HG03045 (cell line): ENCODE data around the gene RBM19.

Source experiments
- ATAC-seq: cut with Tn5 transposase; IDR thresholded peaks from one replicate; pipeline ENCODE4 v1.9.1; 2021; ENCODE audit warnings: mild to moderate bottlenecking, moderate library complexity; ENCODE audit not compliant: unreplicated experiment

RBM19 gene

GRCh38 chr12:113959096-113959495 is 7.0 kb downstream of the RBM19 start:
- no peak for ATAC-seq

- ATAC-seq = no peak
These were observed 8.0 kb downstream of the RBM19 start for GRCh38 chr12:113958108-113958507.

GRCh38 chr12:113957627-113958026 is 8.5 kb downstream of the RBM19 start:
- ATAC-seq = no peak

GRCh38 chr12:113955109-113955970 is 10.8 kb downstream of the RBM19 start:
- ATAC-seq = no peak

DNA sequence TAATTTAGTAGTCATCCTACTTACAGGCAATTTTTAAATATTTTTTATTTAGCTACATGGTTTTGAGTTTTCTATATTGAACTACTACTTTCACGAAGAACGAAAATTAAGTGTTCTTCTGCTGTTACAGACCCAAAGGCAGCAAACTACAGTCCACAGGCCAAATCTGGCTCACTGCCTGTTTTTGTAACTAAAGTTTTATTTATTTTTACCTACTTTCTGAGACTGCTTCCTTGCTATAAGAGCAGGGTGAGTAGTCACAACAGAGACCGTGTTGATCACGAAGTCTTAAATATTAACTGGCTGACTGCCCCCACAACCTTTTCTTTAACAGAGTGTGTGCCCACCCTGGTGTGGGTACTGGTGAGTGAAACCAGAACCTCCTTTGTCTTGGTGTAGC is 11.6 kb downstream of the RBM19 start:
- ATAC-seq = no peak

DNA sequence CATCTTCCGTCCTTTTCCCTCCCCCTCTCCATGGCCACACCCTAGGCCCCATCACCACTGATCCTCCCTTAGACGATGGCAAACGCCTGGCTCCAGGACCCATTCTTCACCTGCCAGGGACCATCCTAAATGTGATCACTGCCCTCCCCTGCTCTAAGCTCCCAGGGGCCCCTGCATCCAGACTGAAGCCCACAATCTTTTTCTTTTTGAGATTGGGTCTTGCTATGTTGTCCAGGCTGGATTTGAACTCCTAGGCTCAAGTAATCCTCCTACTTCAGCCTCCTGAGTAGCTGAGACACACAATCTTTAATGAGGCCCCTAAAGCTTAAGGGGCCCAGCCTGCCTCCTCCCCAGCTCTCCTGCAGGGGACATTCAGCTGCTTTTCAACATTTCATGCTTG is 15.3 kb downstream of the RBM19 start:
- ATAC-seq = no peak

DNA sequence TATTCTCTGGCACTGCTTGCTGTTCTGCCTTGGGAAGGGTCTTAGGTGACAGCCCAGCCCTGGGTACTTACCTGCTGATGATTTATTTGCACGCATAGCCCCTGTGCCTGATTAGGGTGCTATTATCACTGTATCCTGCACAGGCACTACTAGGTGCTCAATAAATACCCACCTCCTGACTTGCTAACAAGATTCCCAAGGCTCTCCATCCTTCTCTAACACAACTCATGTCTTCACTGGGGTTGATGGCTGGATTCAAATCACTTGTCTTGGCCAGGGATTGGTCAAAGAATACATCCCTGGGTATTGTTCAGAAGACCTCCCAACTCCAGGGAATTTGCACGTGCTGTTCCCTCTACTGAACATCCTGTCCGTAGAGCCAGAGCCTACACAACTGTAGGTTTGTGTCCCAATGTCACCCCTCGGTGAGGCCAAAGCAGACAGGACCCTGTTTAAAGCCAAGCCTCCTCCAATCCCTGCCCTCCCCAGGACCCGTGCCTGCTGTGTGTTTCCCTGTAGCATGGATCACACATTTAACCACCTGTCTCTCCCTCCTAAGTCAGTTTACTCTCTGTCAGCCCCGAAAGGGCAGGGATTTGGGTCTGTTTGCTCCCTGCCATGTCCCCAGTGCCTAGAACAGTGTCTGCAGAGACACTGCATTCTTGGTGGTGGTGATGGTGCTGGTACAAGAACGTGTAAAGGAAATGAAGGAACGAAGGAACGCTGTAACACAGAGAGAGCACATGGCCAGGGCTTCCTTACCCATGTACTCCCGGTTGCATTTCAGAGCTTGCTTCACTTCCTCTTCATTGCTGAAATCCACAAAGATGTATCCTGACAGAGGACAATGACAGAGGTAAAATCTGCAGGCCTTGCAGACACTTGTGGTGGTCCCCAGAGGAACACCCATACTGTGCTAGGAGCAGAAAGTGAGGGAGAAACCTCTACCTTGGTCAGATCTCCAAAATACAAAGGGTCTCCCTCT is 16.5 kb downstream of the RBM19 start:
- ATAC-seq = no peak

DNA sequence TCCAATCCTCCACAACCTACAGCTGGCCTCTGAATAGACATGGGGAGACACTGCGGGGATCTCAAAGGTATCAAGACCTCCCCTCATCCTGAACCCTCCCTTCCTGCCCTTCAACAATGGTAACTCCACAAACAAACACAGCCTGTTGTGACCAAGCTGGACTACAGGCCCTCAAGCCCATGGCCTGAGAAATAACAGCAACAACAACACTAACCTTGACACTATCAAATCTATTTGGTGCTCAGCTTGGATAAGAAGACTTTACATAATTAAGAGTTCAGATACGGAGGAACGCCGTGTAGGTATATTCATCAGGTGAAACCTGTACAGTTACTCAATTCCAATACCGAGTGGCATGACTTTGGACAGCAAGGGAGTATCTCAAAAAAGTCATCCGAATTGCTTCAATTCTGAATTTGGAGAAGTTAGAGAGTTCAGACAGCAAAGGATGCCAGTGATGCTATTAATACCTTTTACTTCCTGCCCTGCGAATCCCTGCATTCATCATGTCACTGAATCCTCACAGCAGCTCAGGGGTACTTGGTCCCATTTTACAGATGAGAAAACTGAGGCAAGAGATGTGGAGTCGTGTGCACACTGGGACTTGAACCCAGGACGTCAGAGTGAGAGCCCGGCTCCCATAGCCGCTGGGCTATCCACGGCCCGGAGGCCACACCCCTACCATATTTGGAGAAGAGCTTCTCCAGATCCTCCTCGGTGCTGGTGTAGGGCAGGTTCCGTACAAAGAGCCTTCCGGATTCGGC is 17.8 kb downstream of the RBM19 start:
- ATAC-seq = no peak

DNA sequence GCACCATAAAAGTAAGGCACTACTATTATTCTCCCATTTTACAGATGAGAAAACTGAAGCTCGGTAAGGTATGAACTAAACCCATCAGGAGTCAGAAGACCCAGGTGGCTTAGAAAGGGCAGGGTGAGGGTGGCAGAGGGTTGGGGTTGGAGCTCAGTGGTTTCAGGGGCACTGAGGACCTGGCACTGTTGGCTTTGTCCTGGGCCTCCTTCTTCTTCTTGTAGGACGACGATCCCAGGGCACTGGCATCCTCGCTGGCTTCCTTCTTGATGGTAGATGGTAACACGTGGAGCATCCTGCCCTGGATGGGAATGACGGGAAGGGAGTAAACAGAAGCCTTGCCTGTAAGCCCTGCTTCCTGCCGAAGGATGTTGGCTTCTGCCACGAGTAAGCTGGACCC is 19.9 kb downstream of the RBM19 start:
- no peak for ATAC-seq

GRCh38 chr12:113945174-113946173 is 20.7 kb downstream of the RBM19 start:
- no peak for ATAC-seq

DNA sequence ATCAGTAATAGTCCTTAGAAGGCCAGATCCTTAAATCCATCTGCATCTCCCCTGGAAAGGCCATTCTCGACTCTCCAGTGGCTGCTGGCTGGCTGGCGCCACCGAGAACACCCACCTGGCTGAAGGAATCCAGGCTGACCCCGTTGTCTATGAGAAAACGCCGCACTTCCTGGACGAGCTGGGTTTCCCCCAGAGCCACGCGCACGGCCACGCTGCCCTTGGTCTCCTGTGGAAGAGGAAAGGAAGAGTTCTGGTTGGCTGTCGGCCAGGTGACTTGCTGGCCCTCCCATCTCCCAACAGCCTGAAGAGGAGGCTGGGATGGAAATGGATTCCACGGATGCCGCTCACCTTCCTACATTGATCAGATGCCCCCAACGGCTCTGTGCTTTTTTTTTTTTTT is 23.9 kb downstream of the RBM19 start:
- ATAC-seq = no peak

GRCh38 chr12:113941208-113941486 is 25.0 kb downstream of the RBM19 start:
- no peak for ATAC-seq

- ATAC-seq = no peak
These were observed 25.5 kb downstream of the RBM19 start for GRCh38 chr12:113940357-113941207.

DNA sequence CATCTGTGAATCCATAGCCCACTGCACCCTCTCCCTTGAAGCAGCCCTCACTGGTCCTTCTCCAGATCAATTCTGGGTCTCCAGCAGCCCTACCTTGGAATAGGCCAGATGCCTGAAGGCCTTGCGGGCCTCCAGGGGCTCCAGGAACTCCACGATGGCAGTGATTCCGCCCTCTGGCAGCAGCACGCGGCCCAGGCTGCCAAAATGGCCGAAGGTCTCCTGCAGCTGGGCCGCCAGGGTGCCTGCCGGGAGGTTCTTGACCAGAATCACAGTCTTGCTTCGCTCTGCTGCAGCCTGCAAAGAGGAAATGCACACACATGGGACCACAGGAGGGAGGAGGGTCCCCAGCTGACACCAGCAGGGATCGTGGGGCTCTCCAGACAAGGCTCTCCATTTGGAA is 26.3 kb downstream of the RBM19 start:
- no peak for ATAC-seq

DNA sequence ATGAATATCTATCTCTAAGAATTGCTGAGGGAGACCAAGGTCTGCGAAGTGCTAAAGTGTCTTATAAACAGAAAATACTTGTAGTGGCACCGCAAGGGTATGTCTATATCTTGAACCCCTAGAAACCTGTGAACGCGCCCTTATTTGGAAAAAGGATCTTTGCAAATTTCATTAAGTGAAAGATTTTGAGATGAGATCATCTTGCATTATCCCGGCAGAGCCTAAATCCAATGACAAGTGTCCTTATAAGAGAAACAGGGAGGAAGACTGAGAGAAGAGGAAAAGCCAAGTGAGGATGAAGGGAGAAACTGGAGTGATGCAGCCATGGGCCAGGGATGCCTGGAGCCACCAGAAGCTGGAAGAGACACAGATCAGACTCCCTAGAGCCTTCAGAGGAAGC is 27.7 kb downstream of the RBM19 start:
- no peak for ATAC-seq

DNA sequence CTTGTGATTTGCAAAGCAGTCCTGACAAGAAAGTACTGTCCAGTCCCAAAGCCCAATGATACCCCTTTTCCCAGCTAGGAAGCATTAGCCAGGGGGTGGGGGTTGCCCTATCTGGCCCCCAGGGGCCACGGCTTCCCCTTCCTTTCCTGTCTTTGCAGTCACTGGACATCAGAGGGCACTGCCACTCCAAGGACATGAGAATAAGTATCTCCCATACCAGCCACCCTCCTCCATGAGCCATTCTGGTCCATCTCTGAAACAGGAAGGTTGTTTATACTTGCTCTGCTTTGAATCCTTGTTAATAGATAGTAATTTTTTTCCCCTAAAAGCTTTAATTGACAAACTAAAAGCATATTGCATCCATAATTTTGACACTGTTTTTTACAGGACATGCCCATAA is 29.7 kb downstream of the RBM19 start:
- no peak for ATAC-seq

GRCh38 chr12:113935459-113935858 is 30.7 kb downstream of the RBM19 start:
- no peak for ATAC-seq

DNA sequence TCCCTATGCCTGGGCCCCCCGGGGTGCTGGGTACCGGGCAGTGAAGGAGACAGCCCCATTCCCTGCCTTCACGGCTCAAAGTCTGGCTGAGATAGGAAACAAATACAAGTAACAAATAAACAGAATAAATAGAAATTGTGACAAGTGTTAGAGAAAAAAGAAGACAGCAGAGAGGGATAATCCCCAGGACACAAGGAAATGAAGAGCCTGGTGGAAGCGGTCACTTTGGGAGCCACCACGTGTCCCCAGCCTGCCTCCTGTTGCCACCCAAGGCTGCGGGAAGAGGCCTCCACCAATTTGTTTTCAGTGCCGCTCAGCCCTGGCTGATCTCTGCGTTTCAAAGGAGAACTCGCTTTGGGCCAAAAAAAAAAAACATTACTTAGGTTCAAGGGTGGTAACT is 31.2 kb downstream of the RBM19 start:
- ATAC-seq = no peak
